GM13976 (cell line): ENCODE data around the gene IL6ST.

ENCODE experiments used
- DNase-seq: peaks from one replicate; pipeline ENCODE4 v3.0.0; 2012; ENCODE audit warnings: low spot score
- CTCF ChIP-seq: IDR thresholded peaks from 2 replicates; pipeline ENCODE4 v1.5.1; 2012; ENCODE audit warnings: borderline replicate concordance, mild to moderate bottlenecking; ENCODE audit not compliant: insufficient read depth; ENCODE audit errors: extremely low read depth, missing control alignments, control extremely low read depth
- in situ Hi-C: fragments of 300-500 bp; cut with MboI; formaldehyde crosslinking; loops from one replicate; pipeline ENCODE4 v1.12.0; 2022; ENCODE audit warnings: low sequenced_read_pairs, mixed read lengths, inconsistent platforms; ENCODE audit not compliant: unreplicated experiment

The IL6ST gene

DNA sequence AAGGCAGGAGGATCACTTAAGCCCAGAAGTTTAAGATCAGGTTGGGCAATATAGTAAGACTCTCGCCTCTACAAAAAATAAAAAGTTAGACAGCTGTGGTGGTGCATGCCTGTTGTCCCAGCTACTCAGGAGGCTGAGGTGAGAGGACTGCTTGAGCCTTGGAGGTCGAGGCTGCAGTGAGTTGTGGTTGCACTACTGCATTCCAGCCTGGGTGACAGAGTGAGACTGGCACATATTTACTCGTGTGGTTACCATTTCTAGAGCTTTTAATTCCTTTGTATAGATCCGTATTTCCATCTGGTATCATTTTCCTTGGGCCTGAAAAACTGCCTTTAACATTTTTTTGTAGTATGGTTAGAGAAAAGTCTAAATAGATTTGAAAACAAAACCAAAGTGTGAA lies 7.8 kb downstream of the IL6ST start:
- TF ChIP-seq CTCF, result no peak
- DNase-seq, result no peak
- in situ Hi-C loops, result no loop called here

DNA sequence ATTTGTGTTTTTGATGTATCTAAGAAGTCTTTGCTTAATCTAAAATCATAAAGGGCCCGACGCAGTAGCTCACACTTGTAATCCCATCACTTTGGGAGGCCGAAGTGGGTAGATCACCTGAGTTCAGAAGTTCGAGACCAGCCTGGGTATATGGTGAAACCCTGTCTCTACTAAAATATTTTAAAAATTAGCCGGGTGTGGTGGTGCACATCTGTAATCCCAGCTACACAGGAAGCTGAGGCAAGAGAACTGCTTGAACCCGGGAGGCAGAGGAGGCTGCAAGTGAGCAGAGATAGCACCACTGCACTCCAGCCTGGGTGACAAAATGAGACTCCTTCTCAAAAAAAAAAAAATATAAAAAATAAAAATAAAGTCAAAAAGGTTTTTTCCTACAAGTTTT lies 9.6 kb downstream of the IL6ST start:
- in situ Hi-C loops, result no loop called here
- no peak for TF ChIP-seq CTCF
- DNase-seq, result no peak

- DNase-seq, result no peak
- no peak for TF ChIP-seq CTCF
- in situ Hi-C loops, result no loop called here
Measured at GRCh38 chr5:55983986-55984385, 10.8 kb downstream of the IL6ST start.

- peak; percentile 10 for TF ChIP-seq CTCF
- in situ Hi-C loops, result no loop called here
- no peak for DNase-seq
Measured at GRCh38 chr5:55982957-55983381, 11.8 kb downstream of the IL6ST start.

- in situ Hi-C loops, result no loop called here
Measured at GRCh38 chr5:55973296-55973695, 21.5 kb downstream of the IL6ST start.

DNA sequence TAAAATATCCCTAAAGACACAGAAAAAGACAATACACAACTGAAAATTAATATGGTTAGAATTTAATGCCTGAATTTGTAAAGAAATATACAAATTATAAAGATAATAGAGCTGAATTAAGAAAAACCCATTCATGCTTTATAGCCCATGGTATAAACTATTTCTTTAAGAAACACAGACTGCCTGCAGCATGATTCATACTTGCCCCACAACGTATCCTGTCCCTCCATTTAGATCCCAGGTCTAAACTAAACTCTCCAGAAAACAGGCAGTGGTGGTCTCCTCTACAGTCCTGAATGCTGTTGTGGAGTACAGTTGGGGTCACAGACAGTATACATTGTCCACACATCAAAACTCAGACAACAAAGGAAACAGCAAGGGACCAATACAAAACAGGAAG lies 24.8 kb downstream of the IL6ST start:
- TF ChIP-seq CTCF, result no peak
- DNase-seq, result no peak
- in situ Hi-C loops, result no loop called here

More at GRCh38 chr5:55973296-55973695, 21.5 kb downstream of the IL6ST start:
- no peak for TF ChIP-seq CTCF
- DNase-seq, result no peak

DNA sequence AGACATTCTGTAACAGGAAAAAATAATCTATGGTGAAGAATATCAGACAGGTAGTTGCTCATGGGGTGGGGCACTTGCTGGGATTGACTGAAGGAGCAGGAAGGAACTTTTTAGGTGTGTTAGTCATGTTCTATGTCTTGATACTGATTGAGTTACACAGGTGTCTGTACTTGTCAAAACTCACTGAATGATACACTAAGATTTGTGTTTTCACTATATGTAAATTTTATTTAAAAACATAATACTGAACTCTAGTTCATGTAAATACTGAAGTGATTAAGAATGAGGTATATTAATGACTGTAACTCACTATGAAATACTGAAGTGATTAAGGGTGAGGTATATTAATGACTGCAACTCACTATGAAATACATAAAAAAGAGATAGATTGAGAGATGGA lies 28.5 kb downstream of the IL6ST start:
- no peak for DNase-seq
- no peak for TF ChIP-seq CTCF
- in situ Hi-C loops, result no loop called here
